CD4-positive, alpha-beta T cell treated with Interleukin-15 for 1 hour (primary cell): ENCODE data around the gene COL6A2.

Experiments
- DNase-seq: peaks from one replicate; pipeline ENCODE4 v3.0.0-alpha.2; 2020

Gene COL6A2

GRCh38 chr21:46145159-46145839 is 47.4 kb downstream of the COL6A2 start:
- no peak for DNase-seq

- DNase-seq: no peak
These were observed 48.2 kb downstream of the COL6A2 start for GRCh38 chr21:46145840-46146691.

GRCh38 chr21:46146856-46147255 is 48.9 kb downstream of the COL6A2 start:
- no peak for DNase-seq

- DNase-seq: peak; percentile 34
These were observed 49.5 kb downstream of the COL6A2 start for GRCh38 chr21:46147429-46147828.

- DNase-seq: no peak
These were observed 50.2 kb downstream of the COL6A2 start for GRCh38 chr21:46148106-46148505.

- DNase-seq: no peak
These were observed 51.4 kb downstream of the COL6A2 start for GRCh38 chr21:46149205-46149901.

GRCh38 chr21:46150073-46150472 is 52.2 kb downstream of the COL6A2 start:
- DNase-seq: peak; percentile 15

GRCh38 chr21:46150491-46151121 is 52.7 kb downstream of the COL6A2 start:
- peak; percentile 5 for DNase-seq

GRCh38 chr21:46151261-46151988 is 53.5 kb downstream of the COL6A2 start:
- peak; percentile 15 for DNase-seq

GRCh38 chr21:46151989-46152926 is 54.3 kb downstream of the COL6A2 start:
- peak; percentile 13 for DNase-seq

GRCh38 chr21:46152927-46153246 is 55.0 kb downstream of the COL6A2 start:
- peak; percentile 11 for DNase-seq

- peak; percentile 18 for DNase-seq
These were observed 55.6 kb downstream of the COL6A2 start for GRCh38 chr21:46153247-46154154.

GRCh38 chr21:46154155-46154954 is 56.4 kb downstream of the COL6A2 start:
- peak; percentile 12 for DNase-seq

GRCh38 chr21:46154955-46155513 is 57.1 kb downstream of the COL6A2 start:
- DNase-seq: peak; percentile 7

- DNase-seq: peak; percentile 14
These were observed 57.8 kb downstream of the COL6A2 start, which contains the start of gene FTCD for GRCh38 chr21:46155514-46156377. Gene FTCD (minus strand): TSS chr21:46155579. CDS start chr21:46155523, 56 bp downstream.

- DNase-seq: no peak
These were observed 58.4 kb downstream of the COL6A2 start for GRCh38 chr21:46156378-46156645.

GRCh38 chr21:46156678-46157077 is 58.8 kb downstream of the COL6A2 start:
- no peak for DNase-seq

GRCh38 chr21:46157396-46157986 is 59.6 kb downstream of the COL6A2 start:
- DNase-seq: peak; percentile 9
